ENCODE data around the gene MBP. TPM values are rescaled to one million over a fixed set of nuclear protein-coding genes. Genes with fewer than 3 reads are reported as not detected.
A peak's percentile ranks its signal among the peaks of the same experiment; 100 is the strongest.

MBP gene
- total and polyA plus RNA-seq, 2 experiments from 2014 or later = 18.4 to 22.9 TPM

DNA sequence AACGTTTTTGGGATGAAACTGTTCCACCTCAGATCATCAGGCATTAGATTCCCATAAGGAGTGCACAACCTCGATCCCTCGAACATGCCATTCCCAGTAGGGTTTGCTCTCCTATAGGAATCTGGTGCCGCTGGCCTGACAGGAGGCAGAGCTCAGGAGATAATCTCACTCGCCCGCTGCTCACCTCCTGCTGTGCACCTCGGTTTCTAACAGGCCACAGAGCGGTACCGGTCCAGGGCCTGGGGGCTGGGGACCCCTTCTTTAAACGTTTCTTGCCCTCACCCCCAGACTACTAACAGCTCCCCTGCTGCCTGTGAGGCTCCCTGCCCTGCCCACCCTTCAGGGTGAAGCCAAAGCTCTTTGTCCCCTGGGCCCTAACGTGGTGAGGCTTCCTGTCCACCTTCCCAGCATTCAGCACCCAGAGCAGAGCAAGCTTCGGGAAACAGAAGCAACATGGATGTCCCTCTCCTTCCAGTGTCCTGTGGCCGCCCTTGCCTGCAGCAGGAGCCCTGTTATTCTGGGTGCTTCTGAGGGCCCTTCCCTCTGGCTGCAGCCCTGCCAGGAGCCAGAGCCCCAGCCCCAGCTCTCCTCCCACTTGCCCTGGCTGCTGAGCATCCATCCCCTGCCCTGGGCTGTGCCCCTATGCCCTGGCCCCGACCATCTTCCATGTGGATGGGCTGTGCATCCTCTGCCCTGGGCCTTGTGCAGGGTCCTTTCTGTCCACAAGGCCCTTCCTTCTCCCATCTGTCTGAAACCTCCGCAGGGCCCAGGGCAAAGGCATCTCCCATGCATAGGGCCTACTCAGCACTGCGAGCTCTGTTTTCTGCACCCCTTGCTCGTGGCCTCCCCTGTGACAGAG lies 140.1 kb downstream of the MBP start:
- H3K27me3 Mint-ChIP-seq (ENCODE audit: insufficient read depth, low read depth, poor library complexity) = peaks cover 4% of the 10 kb centered on the region
- no peaks in the 10 kb centered on the region for H3K36me3 Mint-ChIP-seq (ENCODE audit: low read depth)
- Histone ChIP-seq H3K9me2 (ENCODE audit: insufficient read depth) (no peaks in the 10 kb centered on the region), H3K27me3 (ENCODE audit: insufficient read depth) (no peaks in the 10 kb centered on the region), H3K36me3 (ENCODE audit: insufficient read depth) (no peaks in the 10 kb centered on the region), H3K4me1 (ENCODE audit: insufficient read depth) (peaks cover 5% of the 10 kb centered on the region; the same call in 1 of the 2 replicates), H4K20me1 (replicated peaks; ENCODE audit: insufficient read depth) (no peaks in the 10 kb centered on the region), H3K4me2 (no peak overlapping the region), H3K79me2 (replicated peaks; ENCODE audit: insufficient read depth) (no peaks in the 10 kb centered on the region), H3F3A (replicated peaks; ENCODE audit: low read depth) (no peaks in the 10 kb centered on the region), H2AFZ (no peak overlapping the region), H3K4me3 (no peak overlapping the region), H3K27ac (ENCODE audit: low read depth) (no peak overlapping the region)
- TF ChIP-seq, protein P1, sequence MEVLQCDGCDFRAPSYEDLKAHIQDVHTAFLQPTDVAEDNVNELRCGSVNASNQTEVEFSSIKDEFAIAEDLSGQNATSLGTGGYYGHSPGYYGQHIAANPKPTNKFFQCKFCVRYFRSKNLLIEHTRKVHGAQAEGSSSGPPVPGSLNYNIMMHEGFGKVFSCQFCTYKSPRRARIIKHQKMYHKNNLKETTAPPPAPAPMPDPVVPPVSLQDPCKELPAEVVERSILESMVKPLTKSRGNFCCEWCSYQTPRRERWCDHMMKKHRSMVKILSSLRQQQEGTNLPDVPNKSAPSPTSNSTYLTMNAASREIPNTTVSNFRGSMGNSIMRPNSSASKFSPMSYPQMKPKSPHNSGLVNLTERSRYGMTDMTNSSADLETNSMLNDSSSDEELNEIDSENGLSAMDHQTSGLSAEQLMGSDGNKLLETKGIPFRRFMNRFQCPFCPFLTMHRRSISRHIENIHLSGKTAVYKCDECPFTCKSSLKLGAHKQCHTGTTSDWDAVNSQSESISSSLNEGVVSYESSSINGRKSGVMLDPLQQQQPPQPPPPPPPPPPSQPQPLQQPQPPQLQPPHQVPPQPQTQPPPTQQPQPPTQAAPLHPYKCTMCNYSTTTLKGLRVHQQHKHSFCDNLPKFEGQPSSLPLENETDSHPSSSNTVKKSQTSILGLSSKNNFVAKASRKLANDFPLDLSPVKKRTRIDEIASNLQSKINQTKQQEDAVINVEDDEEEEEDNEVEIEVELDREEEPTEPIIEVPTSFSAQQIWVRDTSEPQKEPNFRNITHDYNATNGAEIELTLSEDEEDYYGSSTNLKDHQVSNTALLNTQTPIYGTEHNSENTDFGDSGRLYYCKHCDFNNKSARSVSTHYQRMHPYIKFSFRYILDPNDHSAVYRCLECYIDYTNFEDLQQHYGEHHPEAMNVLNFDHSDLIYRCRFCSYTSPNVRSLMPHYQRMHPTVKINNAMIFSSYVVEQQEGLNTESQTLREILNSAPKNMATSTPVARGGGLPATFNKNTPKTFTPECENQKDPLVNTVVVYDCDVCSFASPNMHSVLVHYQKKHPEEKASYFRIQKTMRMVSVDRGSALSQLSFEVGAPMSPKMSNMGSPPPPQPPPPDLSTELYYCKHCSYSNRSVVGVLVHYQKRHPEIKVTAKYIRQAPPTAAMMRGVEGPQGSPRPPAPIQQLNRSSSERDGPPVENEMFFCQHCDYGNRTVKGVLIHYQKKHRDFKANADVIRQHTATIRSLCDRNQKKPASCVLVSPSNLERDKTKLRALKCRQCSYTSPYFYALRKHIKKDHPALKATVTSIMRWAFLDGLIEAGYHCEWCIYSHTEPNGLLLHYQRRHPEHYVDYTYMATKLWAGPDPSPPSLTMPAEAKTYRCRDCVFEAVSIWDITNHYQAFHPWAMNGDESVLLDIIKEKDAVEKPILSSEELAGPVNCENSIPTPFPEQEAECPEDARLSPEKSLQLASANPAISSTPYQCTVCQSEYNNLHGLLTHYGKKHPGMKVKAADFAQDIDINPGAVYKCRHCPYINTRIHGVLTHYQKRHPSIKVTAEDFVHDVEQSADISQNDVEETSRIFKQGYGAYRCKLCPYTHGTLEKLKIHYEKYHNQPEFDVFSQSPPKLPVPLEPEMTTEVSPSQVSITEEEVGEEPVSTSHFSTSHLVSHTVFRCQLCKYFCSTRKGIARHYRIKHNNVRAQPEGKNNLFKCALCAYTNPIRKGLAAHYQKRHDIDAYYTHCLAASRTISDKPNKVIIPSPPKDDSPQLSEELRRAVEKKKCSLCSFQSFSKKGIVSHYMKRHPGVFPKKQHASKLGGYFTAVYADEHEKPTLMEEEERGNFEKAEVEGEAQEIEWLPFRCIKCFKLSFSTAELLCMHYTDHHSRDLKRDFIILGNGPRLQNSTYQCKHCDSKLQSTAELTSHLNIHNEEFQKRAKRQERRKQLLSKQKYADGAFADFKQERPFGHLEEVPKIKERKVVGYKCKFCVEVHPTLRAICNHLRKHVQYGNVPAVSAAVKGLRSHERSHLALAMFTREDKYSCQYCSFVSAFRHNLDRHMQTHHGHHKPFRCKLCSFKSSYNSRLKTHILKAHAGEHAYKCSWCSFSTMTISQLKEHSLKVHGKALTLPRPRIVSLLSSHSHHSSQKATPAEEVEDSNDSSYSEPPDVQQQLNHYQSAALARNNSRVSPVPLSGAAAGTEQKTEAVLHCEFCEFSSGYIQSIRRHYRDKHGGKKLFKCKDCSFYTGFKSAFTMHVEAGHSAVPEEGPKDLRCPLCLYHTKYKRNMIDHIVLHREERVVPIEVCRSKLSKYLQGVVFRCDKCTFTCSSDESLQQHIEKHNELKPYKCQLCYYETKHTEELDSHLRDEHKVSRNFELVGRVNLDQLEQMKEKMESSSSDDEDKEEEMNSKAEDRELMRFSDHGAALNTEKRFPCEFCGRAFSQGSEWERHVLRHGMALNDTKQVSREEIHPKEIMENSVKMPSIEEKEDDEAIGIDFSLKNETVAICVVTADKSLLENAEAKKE (CRISPR knock-in tag; IDR thresholded peaks at IDR 0.05) = no peak
- TF ChIP-seq, protein P2, sequence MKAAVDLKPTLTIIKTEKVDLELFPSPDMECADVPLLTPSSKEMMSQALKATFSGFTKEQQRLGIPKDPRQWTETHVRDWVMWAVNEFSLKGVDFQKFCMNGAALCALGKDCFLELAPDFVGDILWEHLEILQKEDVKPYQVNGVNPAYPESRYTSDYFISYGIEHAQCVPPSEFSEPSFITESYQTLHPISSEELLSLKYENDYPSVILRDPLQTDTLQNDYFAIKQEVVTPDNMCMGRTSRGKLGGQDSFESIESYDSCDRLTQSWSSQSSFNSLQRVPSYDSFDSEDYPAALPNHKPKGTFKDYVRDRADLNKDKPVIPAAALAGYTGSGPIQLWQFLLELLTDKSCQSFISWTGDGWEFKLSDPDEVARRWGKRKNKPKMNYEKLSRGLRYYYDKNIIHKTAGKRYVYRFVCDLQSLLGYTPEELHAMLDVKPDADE (IDR thresholded peaks at IDR 0.05) = no peak
- TF ChIP-seq, protein P3, sequence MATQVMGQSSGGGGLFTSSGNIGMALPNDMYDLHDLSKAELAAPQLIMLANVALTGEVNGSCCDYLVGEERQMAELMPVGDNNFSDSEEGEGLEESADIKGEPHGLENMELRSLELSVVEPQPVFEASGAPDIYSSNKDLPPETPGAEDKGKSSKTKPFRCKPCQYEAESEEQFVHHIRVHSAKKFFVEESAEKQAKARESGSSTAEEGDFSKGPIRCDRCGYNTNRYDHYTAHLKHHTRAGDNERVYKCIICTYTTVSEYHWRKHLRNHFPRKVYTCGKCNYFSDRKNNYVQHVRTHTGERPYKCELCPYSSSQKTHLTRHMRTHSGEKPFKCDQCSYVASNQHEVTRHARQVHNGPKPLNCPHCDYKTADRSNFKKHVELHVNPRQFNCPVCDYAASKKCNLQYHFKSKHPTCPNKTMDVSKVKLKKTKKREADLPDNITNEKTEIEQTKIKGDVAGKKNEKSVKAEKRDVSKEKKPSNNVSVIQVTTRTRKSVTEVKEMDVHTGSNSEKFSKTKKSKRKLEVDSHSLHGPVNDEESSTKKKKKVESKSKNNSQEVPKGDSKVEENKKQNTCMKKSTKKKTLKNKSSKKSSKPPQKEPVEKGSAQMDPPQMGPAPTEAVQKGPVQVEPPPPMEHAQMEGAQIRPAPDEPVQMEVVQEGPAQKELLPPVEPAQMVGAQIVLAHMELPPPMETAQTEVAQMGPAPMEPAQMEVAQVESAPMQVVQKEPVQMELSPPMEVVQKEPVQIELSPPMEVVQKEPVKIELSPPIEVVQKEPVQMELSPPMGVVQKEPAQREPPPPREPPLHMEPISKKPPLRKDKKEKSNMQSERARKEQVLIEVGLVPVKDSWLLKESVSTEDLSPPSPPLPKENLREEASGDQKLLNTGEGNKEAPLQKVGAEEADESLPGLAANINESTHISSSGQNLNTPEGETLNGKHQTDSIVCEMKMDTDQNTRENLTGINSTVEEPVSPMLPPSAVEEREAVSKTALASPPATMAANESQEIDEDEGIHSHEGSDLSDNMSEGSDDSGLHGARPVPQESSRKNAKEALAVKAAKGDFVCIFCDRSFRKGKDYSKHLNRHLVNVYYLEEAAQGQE (IDR thresholded peaks at IDR 0.05; ENCODE audit: unreplicated experiment) = no peak
- TF ChIP-seq CREB1 (CRISPR knock-in tag; IDR thresholded peaks at IDR 0.05; ENCODE audit: low read depth) = no peak
- TF ChIP-seq NANOG (IDR thresholded peaks at IDR 0.05; ENCODE audit: borderline replicate concordance) = no peak
- no peak for TF ChIP-seq JUNB (IDR thresholded peaks at IDR 0.05; ENCODE audit: unreplicated experiment)
- no peak for TF ChIP-seq EZH2 (IDR thresholded peaks at IDR 0.05; ENCODE audit: low read depth, unreplicated experiment)
- TF ChIP-seq EZH2phosphoT487 (IDR thresholded peaks at IDR 0.05; ENCODE audit: unreplicated experiment) = no peak
- TF ChIP-seq ZNF331 (CRISPR knock-in tag; IDR thresholded peaks at IDR 0.05; ENCODE audit: low read depth) = no peak
- no peak for TF ChIP-seq ZNF114 (CRISPR knock-in tag; IDR thresholded peaks at IDR 0.05)
- TF ChIP-seq POLR2AphosphoS5 (IDR thresholded peaks at IDR 0.05; ENCODE audit: low read depth) = no peak
- TF ChIP-seq STAT1 (IDR thresholded peaks at IDR 0.05; ENCODE audit: unreplicated experiment) = no peak
- H3K9me3 Mint-ChIP-seq = no peaks in the 10 kb centered on the region
- DNase-seq (ENCODE audit: low spot score) = no peak
- no peak overlapping the region; the same call in 2 of the 3 replicates for H3K4me3 Mint-ChIP-seq
- peaks cover 25% of the 10 kb centered on the region for H3K4me1 Mint-ChIP-seq
- ATAC-seq = peak; percentile 50
- H3K27ac Mint-ChIP-seq = no peak overlapping the region

All from GM23338 (cell line).